HEK293 (cell line): ENCODE measurements around the gene EFEMP2.

Experiments used
- EGR2 ChIP-seq: fragments of 450-650 bp; formaldehyde crosslinking; IDR thresholded peaks from 2 replicates; pipeline ENCODE4 v1.5.1; 2016; ENCODE audit warnings: low read depth, missing biosample characterization, missing genetic modification characterization
- GLI4 ChIP-seq: fragments of 450-650 bp; formaldehyde crosslinking; IDR thresholded peaks from 2 replicates; pipeline ENCODE4 v1.5.1; 2016; ENCODE audit warnings: missing biosample characterization, missing genetic modification characterization
- KLF10 ChIP-seq: fragments of 450-650 bp; IDR thresholded peaks from 2 replicates; pipeline ENCODE4 v1.5.1; 2018; ENCODE audit warnings: missing biosample characterization, mild to moderate bottlenecking, missing genetic modification characterization
- KLF16 ChIP-seq: fragments of 450-650 bp; formaldehyde crosslinking; IDR thresholded peaks from 2 replicates; pipeline ENCODE4 v1.5.1; 2017; ENCODE audit warnings: missing biosample characterization, missing genetic modification characterization
- KLF17 ChIP-seq: fragments of 450-650 bp; formaldehyde crosslinking; IDR thresholded peaks from 2 replicates; pipeline ENCODE4 v1.5.1; 2016; ENCODE audit warnings: missing biosample characterization, missing genetic modification characterization
- KLF8 ChIP-seq: fragments of 450-650 bp; formaldehyde crosslinking; IDR thresholded peaks from 2 replicates; pipeline ENCODE4 v1.5.1; 2016; ENCODE audit warnings: missing biosample characterization, missing genetic modification characterization
- KLF9 ChIP-seq: fragments of 450-650 bp; formaldehyde crosslinking; IDR thresholded peaks from 2 replicates; pipeline ENCODE4 v1.5.1; 2016; ENCODE audit warnings: missing biosample characterization, missing genetic modification characterization, low read depth
- MEIS1 ChIP-seq: sonication (generic); formaldehyde crosslinking; IDR thresholded peaks from 2 replicates; pipeline ENCODE4 v1.8.1; 2022; ENCODE audit warnings: missing genetic modification reagents, mild to moderate bottlenecking, borderline replicate concordance
- MYNN ChIP-seq: fragments of 450-650 bp; formaldehyde crosslinking; IDR thresholded peaks from 2 replicates; pipeline ENCODE4 v1.5.1; 2016; ENCODE audit warnings: missing biosample characterization, missing genetic modification characterization, borderline replicate concordance
- PBX3 ChIP-seq: sonication (generic); formaldehyde crosslinking; IDR thresholded peaks from 2 replicates; pipeline ENCODE4 v1.8.1; 2022; ENCODE audit warnings: mild to moderate bottlenecking, moderate library complexity, missing genetic modification reagents
- REPIN1 ChIP-seq: fragments of 450-650 bp; formaldehyde crosslinking; IDR thresholded peaks from 2 replicates; pipeline ENCODE4 v1.5.1; 2017; ENCODE audit warnings: missing biosample characterization, missing genetic modification characterization, low read depth
- SETDB1 ChIP-seq: IDR thresholded peaks from one replicate; pipeline ENCODE4 v1.6.1; 2017; ENCODE audit warnings: mild to moderate bottlenecking, low read length, moderate library complexity, mixed read lengths; ENCODE audit not compliant: insufficient read length
- SP3 ChIP-seq: fragments of 450-650 bp; formaldehyde crosslinking; IDR thresholded peaks from 2 replicates; pipeline ENCODE4 v1.5.1; 2016; ENCODE audit warnings: missing biosample characterization, missing genetic modification characterization
- TRIM28 ChIP-seq: IDR thresholded peaks from 2 replicates; pipeline ENCODE4 v1.6.1; 2011; ENCODE audit warnings: low read length, control low read depth, borderline replicate concordance
- WT1 ChIP-seq: fragments of 450-650 bp; formaldehyde crosslinking; IDR thresholded peaks from 2 replicates; pipeline ENCODE4 v1.5.1; 2016; ENCODE audit warnings: missing biosample characterization, missing genetic modification characterization
- ZBTB1 ChIP-seq: fragments of 450-650 bp; formaldehyde crosslinking; IDR thresholded peaks from 2 replicates; pipeline ENCODE4 v1.5.1; 2016; ENCODE audit warnings: missing biosample characterization, missing genetic modification characterization
- ZBTB20 ChIP-seq: fragments of 450-650 bp; formaldehyde crosslinking; IDR thresholded peaks from 2 replicates; pipeline ENCODE4 v1.5.1; 2016; ENCODE audit warnings: missing biosample characterization, missing genetic modification characterization
- ZBTB7A ChIP-seq: fragments of 450-650 bp; formaldehyde crosslinking; IDR thresholded peaks from 2 replicates; pipeline ENCODE4 v1.5.1; 2016; ENCODE audit warnings: low read depth, missing biosample characterization, missing genetic modification characterization
- ZIC2 ChIP-seq: fragments of 450-650 bp; formaldehyde crosslinking; IDR thresholded peaks from 2 replicates; pipeline ENCODE4 v1.5.1; 2016; ENCODE audit warnings: missing biosample characterization, missing genetic modification characterization
- ZNF112 ChIP-seq: fragments of 450-650 bp; formaldehyde crosslinking; IDR thresholded peaks from 2 replicates; pipeline ENCODE4 v1.5.0; 2017; ENCODE audit warnings: missing biosample characterization, missing genetic modification characterization
- ZNF184 ChIP-seq: fragments of 450-650 bp; IDR thresholded peaks from 2 replicates; pipeline ENCODE4 v1.5.1; 2018; ENCODE audit warnings: missing biosample characterization, mild to moderate bottlenecking, missing genetic modification characterization
- ZNF214 ChIP-seq: fragments of 450-650 bp; formaldehyde crosslinking; IDR thresholded peaks from 2 replicates; pipeline ENCODE4 v1.5.1; 2017; ENCODE audit warnings: missing biosample characterization, mild to moderate bottlenecking, missing genetic modification characterization, borderline replicate concordance
- ZNF223 ChIP-seq: fragments of 450-650 bp; formaldehyde crosslinking; IDR thresholded peaks from 2 replicates; pipeline ENCODE4 v1.5.1; 2016; ENCODE audit warnings: missing biosample characterization, missing genetic modification characterization
- ZNF324 ChIP-seq: fragments of 450-650 bp; formaldehyde crosslinking; IDR thresholded peaks from 2 replicates; pipeline ENCODE4 v1.5.1; 2016; ENCODE audit warnings: missing biosample characterization, missing genetic modification characterization
- ZNF398 ChIP-seq: fragments of 450-650 bp; formaldehyde crosslinking; IDR thresholded peaks from 2 replicates; pipeline ENCODE4 v1.5.1; 2017; ENCODE audit warnings: missing biosample characterization, missing genetic modification characterization
- ZNF433 ChIP-seq: fragments of 450-650 bp; formaldehyde crosslinking; IDR thresholded peaks from 2 replicates; pipeline ENCODE4 v1.5.1; 2016; ENCODE audit warnings: missing biosample characterization, missing genetic modification characterization, low read depth
- ZNF488 ChIP-seq: fragments of 450-650 bp; formaldehyde crosslinking; IDR thresholded peaks from 2 replicates; pipeline ENCODE4 v1.5.1; 2016; ENCODE audit warnings: missing biosample characterization, missing genetic modification characterization
- ZNF510 ChIP-seq: fragments of 450-650 bp; formaldehyde crosslinking; IDR thresholded peaks from 2 replicates; pipeline ENCODE4 v1.5.1; 2018; ENCODE audit warnings: mild to moderate bottlenecking, missing genetic modification characterization, missing biosample characterization; ENCODE audit not compliant: insufficient replicate concordance
- ZNF555 ChIP-seq: fragments of 450-650 bp; formaldehyde crosslinking; conservative IDR thresholded peaks from 2 replicates; pipeline ENCODE4 v1.5.1; 2017; ENCODE audit warnings: missing biosample characterization, mild to moderate bottlenecking, missing genetic modification characterization, inconsistent platforms
- ZNF610 ChIP-seq: fragments of 450-650 bp; formaldehyde crosslinking; IDR thresholded peaks from 2 replicates; pipeline ENCODE4 v1.5.1; 2016; ENCODE audit warnings: missing biosample characterization, missing genetic modification characterization, borderline replicate concordance
- ZNF621 ChIP-seq: fragments of 450-650 bp; formaldehyde crosslinking; IDR thresholded peaks from 2 replicates; pipeline ENCODE4 v1.5.1; 2017; ENCODE audit warnings: missing biosample characterization, missing genetic modification characterization
- ZNF639 ChIP-seq: fragments of 450-650 bp; formaldehyde crosslinking; IDR thresholded peaks from 2 replicates; pipeline ENCODE4 v1.5.1; 2016; ENCODE audit warnings: missing biosample characterization, missing genetic modification characterization
- ZNF664 ChIP-seq: fragments of 450-650 bp; formaldehyde crosslinking; IDR thresholded peaks from 2 replicates; pipeline ENCODE4 v1.5.1; 2016; ENCODE audit warnings: missing biosample characterization, missing genetic modification characterization
- ZNF707 ChIP-seq: fragments of 450-650 bp; formaldehyde crosslinking; IDR thresholded peaks from 2 replicates; pipeline ENCODE4 v1.5.1; 2016; ENCODE audit warnings: missing biosample characterization, missing genetic modification characterization
- ZNF785 ChIP-seq: fragments of 450-650 bp; formaldehyde crosslinking; IDR thresholded peaks from 2 replicates; pipeline ENCODE4 v1.5.1; 2016; ENCODE audit warnings: missing biosample characterization, missing genetic modification characterization
- ZXDB ChIP-seq: fragments of 450-650 bp; formaldehyde crosslinking; IDR thresholded peaks from 2 replicates; pipeline ENCODE4 v1.5.1; 2016; ENCODE audit warnings: missing biosample characterization, missing genetic modification characterization

The EFEMP2 gene

GRCh38 chr11:65899356-65900124 is 26.9 kb upstream of the EFEMP2 start (continued):
- TF ChIP-seq GLI4 (tag by site-specific recombination) (no peak), EGR2 (0 out of 2 replicates have a peak, but pooled peaks have one; percentile 13), ZBTB7A (peak; percentile 84; the same call in 1 of the 2 replicates), ZNF223 (tag by site-specific recombination) (no peak), ZNF639 (tag by site-specific recombination) (no peak), ZNF707 (tag by site-specific recombination) (no peak), MEIS1 (CRISPR knock-in tag) (no peak), KLF17 (tag by site-specific recombination) (peak; percentile 87; the same call in 1 of the 2 replicates), ZNF324 (tag by site-specific recombination) (no peak; the same call in 1 of the 2 replicates), KLF16 (peak; percentile 27; the same call in 1 of the 2 replicates), ZNF785 (no peak), KLF10 (tag by site-specific recombination) (no peak), ZNF112 (tag by site-specific recombination) (no peak), ZIC2 (tag by site-specific recombination) (no peak; the same call in 1 of the 2 replicates), MYNN (no peak), WT1 (peak; percentile 62), ZNF621 (tag by site-specific recombination) (no peak), REPIN1 (tag by site-specific recombination) (peak; percentile 26; the same call in 1 of the 2 replicates), ZNF398 (tag by site-specific recombination) (peak; percentile 67; the same call in 1 of the 2 replicates), ZNF610 (no peak), ZNF555 (tag by site-specific recombination) (no peak), ZNF214 (no peak), ZBTB20 (peak; percentile 93; the same call in 1 of the 2 replicates), ZNF510 (tag by site-specific recombination) (no peak), SETDB1 (no peak), ZNF433 (tag by site-specific recombination) (no peak), ZXDB (peak; percentile 29; the same call in 1 of the 2 replicates), ZNF184 (no peak), ZNF488 (tag by site-specific recombination) (no peak), ZNF664 (tag by site-specific recombination) (no peak), KLF8 (tag by site-specific recombination) (peak; percentile 27; the same call in 1 of the 2 replicates), KLF9 (tag by site-specific recombination) (peak; percentile 44), SP3 (tag by site-specific recombination) (peak; percentile 46; the same call in 1 of the 2 replicates), PBX3 (no peak; the same call in 1 of the 2 replicates), TRIM28 (no peak), ZBTB1 (tag by site-specific recombination) (no peak)
